Mesodermal cell (in vitro differentiated cells): ENCODE measurements around the gene BCL6.

Experiments used
- H3K27ac ChIP-seq: 2 replicates; pipeline ENCODE4 v1.7.0; 2013; ENCODE audit warnings: mild to moderate bottlenecking, low read depth, low read length, moderate library complexity; ENCODE audit not compliant: severe bottlenecking
- H3K36me3 ChIP-seq: 2 replicates; pipeline ENCODE4 v1.7.1; 2013; ENCODE audit warnings: mild to moderate bottlenecking, low read length, moderate library complexity; ENCODE audit not compliant: control insufficient read depth, insufficient read depth
- H3K4me1 ChIP-seq: one replicate; pipeline ENCODE4 v1.7.1; 2013; ENCODE audit warnings: mild to moderate bottlenecking, low read length; ENCODE audit not compliant: insufficient read depth, control insufficient read depth, poor library complexity, severe bottlenecking
- H3K4me3 ChIP-seq: 2 replicates; pipeline ENCODE4 v1.7.0; 2013; ENCODE audit warnings: low read length, control low read depth, mild to moderate bottlenecking; ENCODE audit not compliant: insufficient read depth, poor library complexity, severe bottlenecking; ENCODE audit errors: extremely low read depth
- H3K9me3 ChIP-seq: 2 replicates; pipeline ENCODE4 v1.7.1; 2013; ENCODE audit warnings: mild to moderate bottlenecking, low read length, moderate library complexity; ENCODE audit not compliant: control insufficient read depth
- WGBS, 2 experiments: methylation state at CpG; one replicate each; pipeline ENCODE4 v1.1.5; 2013; ENCODE audit warnings: missing lambda C conversion rate in 2 of 2; ENCODE audit not compliant: insufficient coverage in 2 of 2; 5-methylcytosine and 5-hydroxymethylcytosine counted together

BCL6 gene

DNA sequence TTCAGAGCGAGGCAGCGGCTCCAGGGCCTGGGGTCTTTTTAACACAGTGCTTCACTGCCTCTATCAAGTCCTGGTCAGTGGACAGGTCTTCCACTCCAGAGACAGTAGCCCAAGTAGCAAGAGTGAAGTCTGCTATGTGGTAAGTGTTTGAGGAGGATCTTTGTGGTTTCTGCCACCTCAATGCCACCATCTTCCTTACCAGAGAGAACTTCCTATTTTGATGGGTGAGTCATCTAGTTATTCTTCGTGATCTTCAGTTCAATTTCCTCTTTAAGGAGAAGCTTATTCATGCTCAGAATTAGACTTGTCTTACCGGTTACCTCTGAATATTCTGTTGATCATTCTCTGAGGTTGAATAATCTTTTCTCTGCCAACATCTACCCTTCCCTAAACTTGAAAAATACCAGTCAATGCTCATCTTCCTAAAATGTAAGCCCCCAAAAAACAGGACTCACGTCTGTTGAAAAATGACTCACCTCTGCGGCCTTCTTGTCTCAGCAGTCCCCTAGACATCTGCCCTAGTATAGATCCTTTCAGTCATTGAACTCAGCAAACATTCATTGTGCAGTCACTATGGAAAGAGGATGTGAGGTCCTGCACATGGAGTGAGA lies 32.2 kb upstream of the BCL6 start:
- Histone ChIP-seq H3K36me3 (no peaks in the 10 kb centered on the region), H3K9me3 (no peaks in the 10 kb centered on the region), H3K4me1 (no peaks in the 10 kb centered on the region), H3K27ac (no peak overlapping the region), H3K4me3 (no peak overlapping the region)
- 100% methylated on average over 2 to 4 of the region's 6 CpGs for WGBS, 2 experiments

DNA sequence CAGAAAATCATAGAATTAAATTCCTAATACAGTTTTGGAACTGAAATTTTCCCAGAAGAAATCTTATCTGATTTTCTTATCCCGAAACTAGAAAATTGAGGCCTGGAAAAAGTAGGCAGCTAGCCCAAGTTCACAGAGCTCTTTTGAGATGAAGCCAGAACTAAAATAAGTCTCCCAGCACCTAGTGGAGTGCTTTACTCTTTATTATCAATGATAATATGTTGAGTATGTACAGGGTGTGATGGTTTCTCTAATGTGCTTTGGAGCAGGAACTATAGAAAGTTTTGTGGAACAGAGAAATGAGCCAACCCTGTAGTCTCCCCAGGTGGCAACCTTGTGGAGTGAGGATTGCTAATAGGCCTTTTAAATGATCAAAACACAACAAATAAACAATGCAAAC lies 30.3 kb upstream of the BCL6 start:
- WGBS, 2 experiments = 86% methylated on average over 1 of the region's 1 CpG; no CpG with 5 or more reads in 1 of the 2 experiments
- no peaks in the 10 kb centered on the region for H3K9me3 ChIP-seq
- H3K27ac ChIP-seq = no peak overlapping the region
- no peaks in the 10 kb centered on the region for H3K4me1 ChIP-seq
- no peak overlapping the region for H3K4me3 ChIP-seq
- H3K36me3 ChIP-seq = no peaks in the 10 kb centered on the region

DNA sequence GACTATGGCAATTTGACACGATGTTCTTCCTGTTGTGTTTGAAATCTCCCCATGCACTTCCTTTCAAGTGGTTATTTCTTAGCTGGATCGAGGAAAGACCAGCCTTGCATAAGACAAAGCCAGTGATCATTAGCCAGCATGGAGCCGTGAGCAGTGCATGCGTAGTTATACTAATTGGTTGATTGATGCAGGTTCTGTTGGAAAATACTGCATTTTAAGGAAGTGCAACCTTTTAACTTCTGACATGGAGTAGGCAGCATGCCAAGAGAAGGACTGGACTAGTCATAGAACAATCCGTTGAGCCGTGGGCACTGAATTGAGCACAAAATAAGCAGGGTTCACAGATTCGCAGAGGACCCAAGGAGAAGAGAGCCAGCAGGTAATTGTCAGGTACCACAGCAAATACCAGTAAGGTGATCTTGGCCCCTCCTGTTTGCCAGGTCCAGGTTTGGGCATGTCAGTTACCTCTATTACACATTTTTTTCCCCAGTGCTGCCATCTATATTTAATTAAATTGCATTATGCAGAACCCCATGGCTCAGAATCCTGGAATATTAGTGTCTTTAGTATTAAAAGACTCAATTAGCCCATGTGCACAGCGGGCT lies 29.0 kb upstream of the BCL6 start:
- H3K9me3 ChIP-seq = no peaks in the 10 kb centered on the region
- H3K4me1 ChIP-seq = no peaks in the 10 kb centered on the region
- no peak overlapping the region for H3K4me3 ChIP-seq
- 86 to 90% methylated on average over 7 of the region's 8 CpGs for WGBS, 2 experiments
- H3K36me3 ChIP-seq = no peaks in the 10 kb centered on the region
- H3K27ac ChIP-seq = no peak overlapping the region

DNA sequence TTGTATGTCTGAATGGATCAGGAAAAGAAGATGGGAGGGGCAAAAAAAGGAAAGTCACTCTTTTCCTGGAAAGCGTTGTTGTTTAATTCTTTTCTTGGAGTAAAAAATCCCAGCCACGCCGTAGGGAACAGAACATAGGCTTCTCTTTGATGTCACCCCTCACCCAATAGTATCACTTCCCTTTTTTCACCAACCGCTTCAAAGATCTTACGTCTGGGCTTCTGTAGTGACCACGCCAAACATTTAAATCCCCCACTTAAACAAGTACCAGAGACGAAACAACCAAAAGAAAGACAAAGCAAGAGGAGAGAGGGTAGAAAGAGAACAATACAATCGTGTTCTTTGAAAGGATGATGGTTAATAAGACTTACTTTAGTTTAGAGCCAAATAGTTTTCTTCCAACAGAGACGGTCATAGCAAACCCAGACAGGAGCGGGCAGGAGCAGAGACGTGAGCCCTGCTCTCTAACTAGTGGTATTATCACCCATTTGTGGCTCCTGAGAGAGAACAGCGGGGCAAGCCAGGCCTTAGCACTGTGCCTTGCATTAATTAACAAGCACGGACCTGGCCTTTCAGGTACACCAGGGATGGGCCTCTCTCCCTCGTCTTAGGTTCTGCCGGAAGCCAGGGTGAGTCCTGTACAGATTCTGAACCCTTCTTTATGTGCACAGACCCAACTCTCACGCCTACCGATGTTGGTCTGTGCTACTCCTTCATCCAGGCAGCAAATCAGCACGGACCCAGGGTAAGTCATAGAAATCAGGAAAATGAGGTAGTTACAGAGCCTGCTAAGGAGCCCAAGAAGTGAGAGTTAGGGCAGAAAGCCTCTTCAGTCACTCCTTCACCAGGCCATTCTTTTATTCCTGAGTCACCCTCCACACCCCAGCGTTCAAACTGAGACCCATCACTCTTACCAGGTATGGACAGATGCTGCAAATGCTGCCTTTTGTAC lies 28.2 kb upstream of the BCL6 start:
- 86 to 88% methylated on average over 12 to 15 of the region's 19 CpGs for WGBS, 2 experiments
- H3K9me3 ChIP-seq = no peaks in the 10 kb centered on the region
- no peak overlapping the region for H3K27ac ChIP-seq
- no peak overlapping the region for H3K4me3 ChIP-seq
- H3K4me1 ChIP-seq = no peaks in the 10 kb centered on the region
- H3K36me3 ChIP-seq = no peaks in the 10 kb centered on the region

DNA sequence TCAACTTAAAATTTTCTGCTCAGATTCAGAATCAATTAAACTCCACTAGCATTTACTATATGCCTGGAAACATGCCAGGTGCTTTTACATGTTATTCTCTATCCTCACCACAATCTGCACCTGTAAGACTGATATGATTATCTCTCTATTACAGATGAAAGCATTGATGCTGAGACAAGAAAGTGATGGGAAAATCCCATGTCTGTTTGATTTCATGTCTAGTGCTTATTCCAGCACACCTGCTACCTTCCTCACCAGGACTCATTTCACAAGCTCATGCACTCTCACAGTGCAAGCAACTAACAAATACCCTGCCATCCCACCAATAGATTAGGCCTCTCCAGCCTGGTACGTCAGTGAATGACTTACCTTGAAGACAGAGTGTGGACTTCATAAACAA lies 25.0 kb upstream of the BCL6 start:
- peaks cover 5% of the 10 kb centered on the region for H3K4me1 ChIP-seq
- no peak overlapping the region for H3K27ac ChIP-seq
- H3K9me3 ChIP-seq = no peaks in the 10 kb centered on the region
- H3K36me3 ChIP-seq = no peaks in the 10 kb centered on the region
- 88 to 100% methylated on average over 1 of the region's 1 CpG for WGBS, 2 experiments
- no peak overlapping the region for H3K4me3 ChIP-seq

DNA sequence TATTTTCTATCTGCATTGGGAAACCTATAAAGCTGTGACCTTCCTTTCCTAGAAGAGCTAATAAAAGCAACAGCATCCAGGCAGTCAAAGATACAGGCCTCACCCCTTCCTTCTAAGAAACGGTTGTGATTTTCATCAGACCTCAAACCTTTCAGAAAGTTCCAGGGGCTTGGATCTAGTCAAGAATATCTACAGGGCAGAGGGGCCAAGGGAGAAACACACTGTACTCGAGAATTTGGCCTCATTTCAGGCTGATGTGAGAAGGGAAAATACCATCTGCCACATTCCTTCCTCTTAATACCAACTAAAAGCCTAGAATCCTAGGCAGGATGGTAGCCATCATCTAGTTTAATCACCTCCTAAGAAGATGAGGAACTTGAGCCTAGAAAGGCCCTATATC lies 24.5 kb upstream of the BCL6 start:
- no peak overlapping the region for H3K27ac ChIP-seq
- H3K9me3 ChIP-seq = no peaks in the 10 kb centered on the region
- H3K36me3 ChIP-seq = no peaks in the 10 kb centered on the region
- H3K4me3 ChIP-seq = no peak overlapping the region
- peaks cover 7% of the 10 kb centered on the region for H3K4me1 ChIP-seq
- WGBS, 2 experiments = 100% methylated on average over 1 of the region's 2 CpGs; no CpG with 5 or more reads in 1 of the 2 experiments

GRCh38 chr3:187767266-187768012 lies 22.2 kb upstream of the BCL6 start:
- 100% methylated on average over 1 of the region's 3 CpGs; no CpG with 5 or more reads in 1 of the 2 experiments for WGBS, 2 experiments
- Histone ChIP-seq H3K36me3 (no peaks in the 10 kb centered on the region), H3K27ac (no peak overlapping the region), H3K4me3 (no peak overlapping the region), H3K9me3 (no peaks in the 10 kb centered on the region), H3K4me1 (peaks cover 14% of the 10 kb centered on the region)

DNA sequence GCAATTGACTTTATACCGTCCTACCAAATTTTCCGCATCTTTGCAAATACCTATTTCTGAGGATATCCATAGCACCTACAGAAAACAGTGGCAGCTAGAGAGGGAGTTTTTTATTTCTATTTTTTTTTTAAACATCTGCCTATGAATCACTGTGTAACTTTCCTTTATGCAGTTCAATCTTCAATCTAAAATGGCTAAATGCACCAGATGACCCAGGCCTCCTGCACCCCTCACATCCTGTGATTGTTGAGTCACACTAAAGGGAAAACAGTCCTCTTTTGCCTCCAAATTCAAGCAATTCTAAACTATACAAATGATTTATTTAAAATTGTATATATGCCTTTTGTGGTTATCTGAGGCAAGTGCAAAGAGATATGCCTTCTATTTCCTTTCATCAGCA lies 20.1 kb upstream of the BCL6 start:
- Histone ChIP-seq H3K4me3 (no peak overlapping the region), H3K27ac (no peak overlapping the region), H3K36me3 (no peaks in the 10 kb centered on the region), H3K4me1 (peaks cover 14% of the 10 kb centered on the region), H3K9me3 (no peaks in the 10 kb centered on the region)
- WGBS, 2 experiments = 80 to 100% methylated on average over 1 of the region's 2 CpGs

DNA sequence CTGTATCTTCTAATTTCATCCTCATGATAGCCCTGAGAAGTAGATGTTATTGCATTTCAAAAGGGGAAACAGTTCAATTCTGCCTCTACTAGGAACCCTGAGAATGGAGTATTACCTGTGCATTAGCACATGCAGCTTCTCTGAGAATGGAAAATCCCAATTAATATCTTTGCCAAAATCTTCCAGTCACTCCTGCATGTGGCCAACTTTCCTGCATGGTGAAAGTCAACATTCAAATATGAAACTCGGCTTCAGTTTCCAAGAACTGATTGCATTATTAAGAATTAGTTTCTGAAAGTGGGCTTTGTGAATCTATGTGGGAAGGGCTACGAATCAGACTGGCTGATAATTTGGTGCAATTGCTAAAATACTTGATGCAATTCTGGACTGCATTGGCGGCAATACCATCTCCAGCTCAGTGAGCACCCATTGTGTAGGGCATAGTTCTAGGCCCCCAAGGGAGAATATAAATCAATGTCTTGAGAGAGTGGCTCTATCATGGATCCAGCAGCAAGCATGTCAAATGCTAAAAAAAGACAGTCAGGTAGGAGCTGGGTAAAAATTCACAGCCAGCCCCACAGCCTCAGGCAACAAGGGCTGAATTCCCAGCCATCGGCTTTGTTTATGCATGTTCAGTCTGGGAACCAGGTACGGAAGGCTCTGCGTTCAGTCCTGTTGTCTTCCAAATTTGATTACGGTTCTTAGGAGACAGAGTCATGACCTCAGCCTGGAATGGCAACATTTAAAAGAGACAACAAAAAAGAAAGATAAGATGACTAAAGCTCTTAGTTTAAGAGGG lies 18.8 kb upstream of the BCL6 start:
- Histone ChIP-seq H3K27ac (no peak overlapping the region), H3K9me3 (no peaks in the 10 kb centered on the region), H3K36me3 (no peaks in the 10 kb centered on the region), H3K4me1 (peaks cover 14% of the 10 kb centered on the region), H3K4me3 (no peak overlapping the region)
- WGBS, 2 experiments = 69 to 76% methylated on average over 6 to 7 of the region's 7 CpGs

- Histone ChIP-seq H3K9me3 (no peaks in the 10 kb centered on the region), H3K4me3 (no peak overlapping the region), H3K4me1 (peaks cover 14% of the 10 kb centered on the region), H3K36me3 (no peaks in the 10 kb centered on the region), H3K27ac (peak overlapping the region; percentile 16)
- WGBS, 2 experiments = no CpG with 5 or more reads among the region's 2 CpGs
Observed at GRCh38 chr3:187762792-187763191, 17.5 kb upstream of the BCL6 start.
